GM12878 (cell line): ENCODE results near the gene ACOT13. TPM values are rescaled to one million over a fixed set of nuclear protein-coding genes. Genes with fewer than 3 reads are reported as not detected.

Experiments
- ATAC-seq: fragments of 200-7000 bp; cut with Tn5 transposase; 3 replicates; pipeline ENCODE4 v1.9.1; 2020; ENCODE audit warnings: mild to moderate bottlenecking, moderate library complexity
- BruUV-seq: library from RNA; stranded (reverse); fragments of 400-500 nt; replicated peaks from 2 replicates; lab custom pipeline; 2021; lab: Mats Ljungman, UMichigan
- CTCF ChIA-PET: fragments of 300-600 bp; sonication (Branson Sonifier 250); formaldehyde crosslinking; extraction: SDS; loops from one replicate; lab custom pipeline; 2021; ENCODE audit warnings: inconsistent platforms; lab: Yijun Ruan, JAX
- POLR2A ChIA-PET: fragments of 350-600 bp; formaldehyde crosslinking; extraction: SDS; loops from one replicate; lab custom pipeline; 2021; ENCODE audit warnings: inconsistent platforms; lab: Charles Lee
- RAD21 ChIA-PET: fragments of 300-600 bp; sonication (Branson Sonifier 250); formaldehyde crosslinking; loops from one replicate; lab custom pipeline; 2023; ENCODE audit warnings: antibody characterized with exemption; ENCODE audit not compliant: unreplicated experiment; lab: Charles Lee
- SMC1A ChIA-PET: fragments of 300-600 bp; sonication (Branson Sonifier 250); formaldehyde crosslinking; loops from one replicate; lab custom pipeline; 2023; ENCODE audit not compliant: unreplicated experiment, uncharacterized antibody; lab: Charles Lee
- DNase-seq: peaks from one replicate; pipeline ENCODE4 v3.0.0-alpha.2; 2011; ENCODE audit warnings: low read depth, low spot score
- FAIRE-seq: peaks from 3 replicates; lab custom pipeline; 2011; peaks lifted over from hg19 to GRCh38; lab: Jason Lieb, UNC
- H2AFZ ChIP-seq: 2 replicates; pipeline ENCODE4 v1.6.0; 2011; ENCODE audit warnings: low read depth, low read length, control low read depth; ENCODE audit not compliant: control insufficient read depth
- H3K27ac ChIP-seq: 2 replicates; pipeline ENCODE4 v1.5.1; 2011; ENCODE audit warnings: control low read depth; ENCODE audit not compliant: control insufficient read depth, insufficient read depth
- H3K27me3 ChIP-seq, 2 experiments: replicated peaks in 1 of 2; 2 replicates each; pipeline versions ENCODE4 v1.6.0 to v1.6.1; 2011; ENCODE audit warnings: low read length in 1 of 2; ENCODE audit not compliant: control insufficient read depth in 2 of 2, insufficient read depth in 2 of 2
- H3K36me3 ChIP-seq, 2 experiments: 2 replicates each; pipeline ENCODE4 v1.5.1; 2011; ENCODE audit warnings: low read length in 1 of 2; ENCODE audit not compliant: control insufficient read depth in 2 of 2, insufficient read depth in 2 of 2
- H3K4me1 ChIP-seq: 2 replicates; pipeline ENCODE4 v1.6.1; 2011; ENCODE audit warnings: mild to moderate bottlenecking, low read length, moderate library complexity, mixed read lengths; ENCODE audit not compliant: control insufficient read depth, insufficient read depth
- H3K4me2 ChIP-seq: 2 replicates; pipeline ENCODE4 v1.6.0; 2011; ENCODE audit warnings: control low read depth; ENCODE audit not compliant: control insufficient read depth, insufficient read depth
- H3K4me3 ChIP-seq: fragments of 200-600 bp; sonication (generic); 2 replicates; pipeline ENCODE4 v1.5.1; 2016
- H3K79me2 ChIP-seq: 2 replicates; pipeline ENCODE4 v1.6.0; 2011; ENCODE audit warnings: low read length; ENCODE audit not compliant: control insufficient read depth, insufficient read depth
- H3K9ac ChIP-seq: 2 replicates; pipeline ENCODE4 v1.8.0; 2011; ENCODE audit warnings: low read length, control low read depth, mixed read lengths; ENCODE audit not compliant: control insufficient read depth, insufficient read depth
- H3K9me3 ChIP-seq: replicated peaks from 3 replicates; pipeline ENCODE4 v1.5.1; 2011; ENCODE audit warnings: mild to moderate bottlenecking, low read length; ENCODE audit not compliant: control insufficient read depth, insufficient read depth
- H4K20me1 ChIP-seq: 2 replicates; pipeline ENCODE4 v1.6.0; 2011; ENCODE audit not compliant: control insufficient read depth, insufficient read depth
- CBX5 ChIP-seq: sonication (generic); IDR thresholded peaks from 2 replicates; pipeline ENCODE4 v1.6.1; 2016; ENCODE audit warnings: low read depth, moderate library complexity, mild to moderate bottlenecking, inconsistent platforms
- CHD4 ChIP-seq: fragments of 200-600 bp; sonication (generic); IDR thresholded peaks from 2 replicates; pipeline ENCODE4 v1.6.1; 2016; ENCODE audit warnings: mild to moderate bottlenecking
- IRF4 ChIP-seq: IDR thresholded peaks from 2 replicates; pipeline ENCODE4 v1.6.1; 2011; ENCODE audit warnings: low read depth, low read length
- KAT2A ChIP-seq: conservative IDR thresholded peaks from 2 replicates; pipeline ENCODE4 v1.6.1; 2011; ENCODE audit warnings: low read depth, low read length; ENCODE audit not compliant: control insufficient read depth
- TBL1XR1 ChIP-seq: IDR thresholded peaks from 2 replicates; pipeline ENCODE4 v1.6.1; 2012; ENCODE audit warnings: low read depth, low read length, improper control_type of control experiment
- WRNIP1 ChIP-seq: IDR thresholded peaks from 2 replicates; pipeline ENCODE4 v1.6.1; 2011; ENCODE audit warnings: low read depth, low read length, improper control_type of control experiment, borderline replicate concordance
- ZNF384 ChIP-seq: IDR thresholded peaks from 2 replicates; pipeline ENCODE4 v1.6.1; 2012; ENCODE audit warnings: low read depth, mild to moderate bottlenecking, low read length, improper control_type of control experiment, borderline replicate concordance
- WGBS: methylation state at CpG from one replicate; pipeline ENCODE4 v1.1.6; 2016; ENCODE audit warnings: low lambda C conversion rate; ENCODE audit not compliant: insufficient replicate concordance, insufficient coverage; ENCODE audit errors: missing lambda C conversion rate; 5-methylcytosine and 5-hydroxymethylcytosine counted together
- in situ Hi-C: fragments of 300-500 bp; cut with MboI; formaldehyde crosslinking; loops from 9 replicates; pipeline ENCODE4 v1.14.3; 2018; ENCODE audit warnings: mixed read lengths
- intact Hi-C: fragments of 100-400 bp; cut with micrococcal nuclease; formaldehyde crosslinking; loops from one replicate; pipeline ENCODE4 v1.14.2; 2022; ENCODE audit not compliant: unreplicated experiment
- polyA plus RNA-seq, 11 experiments: library from polyadenylated mRNA; depleted of rRNA in 4 of 11; unstranded in 6 of 11; stranded (reverse) in 5 of 11; fragments of >200 nt; fragmentation: Nextera tagmentation in 4 of 11; fragmentation: Illumina TruSeq in 1 of 11; extraction: Ambion mirVana in 4 of 11; extraction: Trizol in 1 of 11; gene quantifications; 1 replicate in 1 of 11; 2 replicates in 10 of 11; pipeline versions ENCODE4 v1.2.1 to v1.2.3, GENCODE V29; 2011 to 2016; ENCODE audit warnings: inconsistent platforms in 2 of 11, missing spikeins in 2 of 11, low read depth in 1 of 11
- total RNA-seq, 4 experiments: library from RNA; depleted of rRNA in 3 of 4; stranded (reverse); fragments of >200 nt in 3 of 4; fragmentation: Illumina TruSeq in 1 of 4; extraction: Trizol in 1 of 4; gene quantifications; 2 replicates each; pipeline versions ENCODE4 v1.2.1 to v1.2.3, GENCODE V29; 2013 to 2021

ACOT13 gene
- total and polyA plus RNA-seq, 10 of the 15 experiments (the other 5 are each of a cell fraction or from before 2014, with no cell fraction given): 6.0 to 60.6 (median 36.6) TPM

GRCh38 chr6:24666097-24666640, 708 bp upstream of the ACOT13 start:
- H3K4me3 ChIP-seq: peak overlapping the region; percentile 94
- peaks cover 0 to 12% of the 10 kb centered on the region in 2 experiments; a peak in 2 of 4 replicates for H3K36me3 ChIP-seq
- peaks cover 39% of the 10 kb centered on the region for H3K79me2 ChIP-seq
- no peak for FAIRE-seq
- in situ Hi-C loops: no loop called here
- peak overlapping the region; percentile 89 for H3K9ac ChIP-seq
- H3K4me2 ChIP-seq: peak overlapping the region; percentile 51
- TSS peak; percentile 78 for BruUV-seq
- intact Hi-C loops: loop anchor here (2.0 kb wide), 1 partner anchor 55 kb away; no protein-coding TSS in a partner anchor
- peak; percentile 65 for ATAC-seq
- peaks cover 10% of the 10 kb centered on the region for H3K4me1 ChIP-seq
- ChIA-PET CTCF (interaction anchor here (1.3 to 2.1 kb wide), 4 partner anchors 11 to 383 kb away, joined by 4 to 6 read pairs (median 5); partner anchors contain the start of gene ALDH5A1), RAD21 (interaction anchor here (0.8 to 1.4 kb wide), 7 partner anchors 11 to 171 kb away, joined by 3 to 5 read pairs (median 3); partner anchors contain the start of gene C6orf62), SMC1A (interaction anchor here (0.9 to 1.7 kb wide), 9 partner anchors 11 to 171 kb away, joined by 3 to 6 read pairs (median 3); partner anchors contain the start of gene ALDH5A1), POLR2A (interaction anchor here (0.5 to 1.9 kb wide), 8 partner anchors 42 to 171 kb away, joined by 3 to 8 read pairs (median 4); partner anchors contain the start of genes ALDH5A1 and C6orf62)
- H2AFZ ChIP-seq: peak overlapping the region; percentile 92
- TF ChIP-seq KAT2A (no peak), WRNIP1 (peak; percentile 32; the same call in 1 of the 2 replicates), TBL1XR1 (no peak), CBX5 (no peak), ZNF384 (no peak), IRF4 (peak; percentile 8; the same call in 1 of the 2 replicates), CHD4 (no peak)
- H3K27me3 ChIP-seq: no peaks in the 10 kb centered on the region
- no peaks in the 10 kb centered on the region for H4K20me1 ChIP-seq
- peaks cover 1% of the 10 kb centered on the region; the same call in 1 of the 3 replicates for H3K9me3 ChIP-seq
- WGBS: 0% methylated on average over 26 of the region's 26 CpGs
- peak overlapping the region; percentile 90 for H3K27ac ChIP-seq
- no peak for DNase-seq
